SK-N-SH treated with all-trans-retinoic acid at 6 μM for 48 hours (cell line): ENCODE measurements around the gene RMND5A.

Experiments
- ATAC-seq: fragments of 200-7000 bp; cut with Tn5 transposase; 3 replicates; pipeline ENCODE4 v1.9.1; 2020; ENCODE audit warnings: mild to moderate bottlenecking, moderate library complexity
- ARNTL ChIP-seq: fragments of 450-650 bp; formaldehyde crosslinking; IDR thresholded peaks from 2 replicates; pipeline ENCODE4 v1.5.0; 2020; ENCODE audit warnings: low read depth, mild to moderate bottlenecking, moderate library complexity, borderline replicate concordance
- BACH2 ChIP-seq: fragments of 250-450 bp; sonication (Bioruptor Pico); IDR thresholded peaks from 2 replicates; pipeline ENCODE4 v1.9.0; 2021; ENCODE audit warnings: mild to moderate bottlenecking, borderline replicate concordance
- CREB5 ChIP-seq: fragments of 250-450 bp; sonication (Bioruptor Pico); IDR thresholded peaks from 2 replicates; pipeline ENCODE4 v1.5.1; 2020; ENCODE audit warnings: low read depth, mild to moderate bottlenecking, moderate library complexity
- CSDC2 ChIP-seq: fragments of 250-450 bp; sonication (Bioruptor Pico); IDR thresholded peaks from 2 replicates; pipeline ENCODE4 v1.5.0; 2020; ENCODE audit warnings: mild to moderate bottlenecking, moderate library complexity
- CSRNP3 ChIP-seq: fragments of 250-450 bp; sonication (Bioruptor Pico); IDR thresholded peaks from 2 replicates; pipeline ENCODE4 v1.5.1; 2021; ENCODE audit warnings: mild to moderate bottlenecking, moderate library complexity
- GLIS3 ChIP-seq: fragments of 250-450 bp; sonication (Bioruptor Pico); IDR thresholded peaks from 2 replicates; pipeline ENCODE4 v1.5.0; 2020; ENCODE audit warnings: mild to moderate bottlenecking, moderate library complexity
- ISL1 ChIP-seq: fragments of 250-450 bp; sonication (Bioruptor Pico); IDR thresholded peaks from 2 replicates; pipeline ENCODE4 v2.1.2; 2022; ENCODE audit warnings: mild to moderate bottlenecking, moderate library complexity
- OSR1 ChIP-seq: fragments of 250-450 bp; sonication (Bioruptor Pico); IDR thresholded peaks from 2 replicates; pipeline ENCODE4 v1.8.0; 2022; ENCODE audit warnings: moderate library complexity, mild to moderate bottlenecking, inconsistent platforms
- PATZ1 ChIP-seq: fragments of 250-450 bp; sonication (Bioruptor Pico); IDR thresholded peaks from 2 replicates; pipeline ENCODE4 v1.8.0; 2020; ENCODE audit warnings: mild to moderate bottlenecking, moderate library complexity, borderline replicate concordance
- POU6F1 ChIP-seq: fragments of 250-450 bp; sonication (Bioruptor Pico); IDR thresholded peaks from 2 replicates; pipeline ENCODE4 v1.8.0; 2021; ENCODE audit warnings: low read depth, mild to moderate bottlenecking, moderate library complexity, borderline replicate concordance
- RARB ChIP-seq: fragments of 250-450 bp; sonication (Bioruptor Pico); IDR thresholded peaks from 2 replicates; pipeline ENCODE4 v1.8.0; 2021; ENCODE audit warnings: mild to moderate bottlenecking, moderate library complexity
- SNAI2 ChIP-seq: fragments of 250-450 bp; sonication (Bioruptor Pico); IDR thresholded peaks from 2 replicates; pipeline ENCODE4 v1.5.0; 2020; ENCODE audit warnings: mild to moderate bottlenecking, moderate library complexity
- TCF4 ChIP-seq: fragments of 250-450 bp; sonication (Bioruptor Pico); IDR thresholded peaks from 2 replicates; pipeline ENCODE4 v1.8.0; 2021; ENCODE audit warnings: mild to moderate bottlenecking, moderate library complexity, borderline replicate concordance
- TOX ChIP-seq: fragments of 250-450 bp; sonication (Bioruptor Pico); IDR thresholded peaks from 2 replicates; pipeline ENCODE4 v1.8.0; 2021; ENCODE audit warnings: mild to moderate bottlenecking, moderate library complexity, borderline replicate concordance
- TSHZ2 ChIP-seq: fragments of 250-450 bp; sonication (Bioruptor Pico); IDR thresholded peaks from 2 replicates; pipeline ENCODE4 v1.5.0; 2020; ENCODE audit warnings: mild to moderate bottlenecking, moderate library complexity
- ZC3H10 ChIP-seq: fragments of 250-450 bp; sonication (Bioruptor Pico); IDR thresholded peaks from 2 replicates; pipeline ENCODE4 v1.5.1; 2021; ENCODE audit warnings: mild to moderate bottlenecking, moderate library complexity
- ZFP3 ChIP-seq: fragments of 250-450 bp; sonication (Bioruptor Pico); IDR thresholded peaks from 2 replicates; pipeline ENCODE4 v1.5.0; 2020; ENCODE audit warnings: mild to moderate bottlenecking, moderate library complexity
- ZFP30 ChIP-seq: fragments of 450-650 bp; formaldehyde crosslinking; IDR thresholded peaks from 2 replicates; pipeline ENCODE4 v1.5.0; 2022; ENCODE audit warnings: mild to moderate bottlenecking, moderate library complexity
- ZNF70 ChIP-seq: fragments of 450-650 bp; formaldehyde crosslinking; IDR thresholded peaks from 2 replicates; pipeline ENCODE4 v1.5.0; 2020; ENCODE audit warnings: mild to moderate bottlenecking, moderate library complexity
- ZNF8 ChIP-seq: fragments of 450-650 bp; formaldehyde crosslinking; IDR thresholded peaks from 2 replicates; pipeline ENCODE4 v1.5.0; 2020; ENCODE audit warnings: mild to moderate bottlenecking, moderate library complexity

Gene RMND5A

GRCh38 chr2:86790134-86790675, 70.1 kb downstream of the RMND5A start:
- ATAC-seq: peak; percentile 38
- TF ChIP-seq ZFP30 (CRISPR knock-in tag): no peak
- no peak for TF ChIP-seq ZNF70 (CRISPR knock-in tag)
- TF ChIP-seq GLIS3: no peak
- no peak for TF ChIP-seq ZFP3 (CRISPR knock-in tag)
- TF ChIP-seq ZC3H10 (CRISPR knock-in tag): no peak
- no peak for TF ChIP-seq ZNF8 (CRISPR knock-in tag)
- TF ChIP-seq POU6F1 (CRISPR knock-in tag): no peak
- no peak for TF ChIP-seq BACH2
- TF ChIP-seq TSHZ2 (CRISPR knock-in tag): no peak
- TF ChIP-seq SNAI2 (CRISPR knock-in tag): no peak
- TF ChIP-seq CSDC2: no peak
- no peak for TF ChIP-seq ARNTL (CRISPR knock-in tag)
- no peak for TF ChIP-seq CSRNP3 (CRISPR knock-in tag)
- TF ChIP-seq ISL1 (CRISPR knock-in tag): no peak
- no peak for TF ChIP-seq TCF4 (CRISPR knock-in tag)
- no peak for TF ChIP-seq OSR1 (CRISPR knock-in tag)
- TF ChIP-seq CREB5 (CRISPR knock-in tag): no peak

GRCh38 chr2:86790676-86791572, 70.8 kb downstream of the RMND5A start, which contains the start of gene CD8A:
Gene CD8A, minus strand, starts transcription at chr2:86790913. Its CDS starts 88 bp downstream, at chr2:86790825.
- peak; percentile 42 for ATAC-seq

More at GRCh38 chr2:86790676-86791572, 70.8 kb downstream of the RMND5A start, which contains the start of gene CD8A:
- TF ChIP-seq RARB: no peak
- TF ChIP-seq ISL1 (CRISPR knock-in tag): no peak
- TF ChIP-seq PATZ1 (CRISPR knock-in tag): no peak
- TF ChIP-seq BACH2: no peak
- no peak for TF ChIP-seq CREB5 (CRISPR knock-in tag)
- no peak for TF ChIP-seq TOX (CRISPR knock-in tag)
- no peak for TF ChIP-seq ZNF8 (CRISPR knock-in tag)
- no peak for TF ChIP-seq ZC3H10 (CRISPR knock-in tag)
- TF ChIP-seq CSRNP3 (CRISPR knock-in tag): no peak
- no peak for TF ChIP-seq GLIS3
- TF ChIP-seq, all 23 proteins: peak for 0
